ENCODE data around the gene FBXL14.

- TF ChIP-seq ZNF561 (tag by site-specific recombination; IDR thresholded peaks at IDR 0.05; ENCODE audit: borderline replicate concordance) (no peak), ZNF239 (tag by site-specific recombination; IDR thresholded peaks at IDR 0.05) (no peak), ZNF768 (tag by site-specific recombination; IDR thresholded peaks at IDR 0.05) (no peak), ATF2 (tag by site-specific recombination; IDR thresholded peaks at IDR 0.05; ENCODE audit: low read depth) (no peak), ZNF10 (tag by site-specific recombination; IDR thresholded peaks at IDR 0.05) (no peak), ZNF211 (tag by site-specific recombination; IDR thresholded peaks at IDR 0.05; ENCODE audit: low read depth) (no peak), CTCF (tag by site-specific recombination; IDR thresholded peaks at IDR 0.05) (no peak), TCF7L2 (IDR thresholded peaks at IDR 0.05; ENCODE audit: borderline replicate concordance, low read depth, low read length) (no peak), ZFP41 (tag by site-specific recombination; IDR thresholded peaks at IDR 0.05; ENCODE audit: borderline replicate concordance) (no peak), YY1 (tag by site-specific recombination; IDR thresholded peaks at IDR 0.05) (no peak), ZNF248 (tag by site-specific recombination; IDR thresholded peaks at IDR 0.05) (no peak), ZNF560 (tag by site-specific recombination; IDR thresholded peaks at IDR 0.05; ENCODE audit: borderline replicate concordance) (no peak), ZNF521 (tag by site-specific recombination; IDR thresholded peaks at IDR 0.05) (no peak), ZNF423 (tag by site-specific recombination; IDR thresholded peaks at IDR 0.05) (no peak)
Observed at GRCh38 chr12:1642513-1642912, 48.1 kb upstream of the FBXL14 start.
